A673 (cell line): ENCODE results near the gene FMN2.

Experiments used
- CTCF ChIP-seq: fragments of 300-800, 200-600 bp; sonication (generic); conservative IDR thresholded peaks from 2 replicates; pipeline ENCODE4 v1.5.1; 2017; ENCODE audit warnings: low read depth, mild to moderate bottlenecking, antibody characterized with exemption, low read length, moderate library complexity, mixed read lengths
- EZH2 ChIP-seq: fragments of 200-600 bp; sonication (generic); IDR thresholded peaks from 2 replicates; pipeline ENCODE4 v1.6.1; 2017; ENCODE audit warnings: borderline replicate concordance, low read depth, mild to moderate bottlenecking, mixed read lengths, antibody characterized with exemption, low read length; ENCODE audit not compliant: poor library complexity, severe bottlenecking

GRCh38 chr1:240074908-240075307 is 16.8 kb upstream of the FMN2 start:
- TF ChIP-seq CTCF (no peak), EZH2 (no peak)
